ENCODE measurements around the gene AKR1E2.
A peak's percentile ranks its signal among the peaks of the same experiment; 100 is the strongest.

Gene AKR1E2

GRCh38 chr10:4825868-4826791, at the start of gene AKR1E2:
Gene AKR1E2, plus strand, starts transcription at chr10:4826207. Its CDS starts 118 bp downstream, at chr10:4826325.
- peak; percentile 93 for DNase-seq (ENCODE audit: low read depth, low spot score)

- DNase-seq (ENCODE audit: low read depth, low spot score) = no peak
Measured at GRCh38 chr10:4776234-4776638, 49.8 kb upstream of the AKR1E2 start.

GRCh38 chr10:4778761-4779160, 47.2 kb upstream of the AKR1E2 start:
- DNase-seq (ENCODE audit: low read depth, low spot score) = no peak

GRCh38 chr10:4780091-4780490, 45.9 kb upstream of the AKR1E2 start:
- DNase-seq (ENCODE audit: low read depth, low spot score) = no peak

GRCh38 chr10:4780782-4781181, 45.2 kb upstream of the AKR1E2 start:
- DNase-seq (ENCODE audit: low read depth, low spot score) = peak; percentile 41

GRCh38 chr10:4781955-4782354, 44.1 kb upstream of the AKR1E2 start:
- DNase-seq (ENCODE audit: low read depth, low spot score) = no peak

GRCh38 chr10:4784667-4785333, 41.2 kb upstream of the AKR1E2 start:
- DNase-seq (ENCODE audit: low read depth, low spot score) = no peak

- DNase-seq (ENCODE audit: low read depth, low spot score) = no peak
Measured at GRCh38 chr10:4786043-4786839, 39.8 kb upstream of the AKR1E2 start.

GRCh38 chr10:4790045-4790444, 36.0 kb upstream of the AKR1E2 start:
- no peak for DNase-seq (ENCODE audit: low read depth, low spot score)

GRCh38 chr10:4790922-4791321, 35.1 kb upstream of the AKR1E2 start:
- no peak for DNase-seq (ENCODE audit: low read depth, low spot score)

GRCh38 chr10:4792381-4792780, 33.6 kb upstream of the AKR1E2 start:
- DNase-seq (ENCODE audit: low read depth, low spot score) = no peak

GRCh38 chr10:4801405-4801804, 24.6 kb upstream of the AKR1E2 start:
- DNase-seq (ENCODE audit: low read depth, low spot score) = no peak

- no peak for DNase-seq (ENCODE audit: low read depth, low spot score)
Measured at GRCh38 chr10:4802711-4803487, 23.1 kb upstream of the AKR1E2 start.

- no peak for DNase-seq (ENCODE audit: low read depth, low spot score)
Measured at GRCh38 chr10:4803822-4804221, 22.2 kb upstream of the AKR1E2 start.

- DNase-seq (ENCODE audit: low read depth, low spot score) = no peak
Measured at GRCh38 chr10:4804465-4804864, 21.5 kb upstream of the AKR1E2 start.

- DNase-seq (ENCODE audit: low read depth, low spot score) = no peak
Measured at GRCh38 chr10:4806534-4806933, 19.5 kb upstream of the AKR1E2 start.

- DNase-seq (ENCODE audit: low read depth, low spot score) = peak; percentile 86
Measured at GRCh38 chr10:4807761-4808507, 18.1 kb upstream of the AKR1E2 start.

GRCh38 chr10:4809156-4809555, 16.9 kb upstream of the AKR1E2 start:
- DNase-seq (ENCODE audit: low read depth, low spot score) = no peak

GRCh38 chr10:4810092-4810491, 15.9 kb upstream of the AKR1E2 start:
- DNase-seq (ENCODE audit: low read depth, low spot score) = peak; percentile 79

GRCh38 chr10:4812046-4812445, 14.0 kb upstream of the AKR1E2 start:
- no peak for DNase-seq (ENCODE audit: low read depth, low spot score)

GRCh38 chr10:4813023-4813422, 13.0 kb upstream of the AKR1E2 start:
- DNase-seq (ENCODE audit: low read depth, low spot score) = peak; percentile 73

Data from astrocyte of the hippocampus (primary cell).